IMR-90 (cell line): ENCODE data around the gene BCL6. TPM values are rescaled to one million over a fixed set of nuclear protein-coding genes. Genes with fewer than 3 reads are reported as not detected.
A peak's percentile ranks its signal among the peaks of the same experiment; 100 is the strongest.

Experiments
- MAZ ChIP-seq: IDR thresholded peaks from 2 replicates; pipeline ENCODE4 v1.6.1; 2012; ENCODE audit warnings: low read depth, mild to moderate bottlenecking, low read length, improper control_type of control experiment, moderate library complexity, borderline replicate concordance
- POLR2A ChIP-seq: IDR thresholded peaks from 2 replicates; pipeline ENCODE4 v1.6.1; 2012; ENCODE audit warnings: mild to moderate bottlenecking, low read depth, low read length
- RCOR1 ChIP-seq: IDR thresholded peaks from 2 replicates; pipeline ENCODE4 v1.6.1; 2012; ENCODE audit warnings: mild to moderate bottlenecking, low read length, improper control_type of control experiment; ENCODE audit not compliant: insufficient replicate concordance
- SMC3 ChIP-seq: fragments of 150-350 bp; IDR thresholded peaks from 2 replicates; pipeline ENCODE4 v1.6.1; 2016; ENCODE audit warnings: low read depth, mild to moderate bottlenecking, antibody characterized with exemption, low read length, moderate library complexity
- polyA plus RNA-seq, 3 experiments: library from polyadenylated mRNA; depleted of rRNA; stranded (reverse); fragments of >200 nt; gene quantifications; 2 replicates each; pipeline ENCODE4 v1.2.3, GENCODE V29; 2012; ENCODE audit warnings: low replicate concordance in 1 of 3
- total RNA-seq: library from RNA; depleted of rRNA; stranded (reverse); fragments of >200 nt; gene quantifications from 2 replicates; pipeline ENCODE4 v1.2.3, GENCODE V29; 2012
- TF ChIP-seq, protein P1 (sequence below): fragments of 150-350 bp; IDR thresholded peaks from 2 replicates; pipeline ENCODE4 v1.6.1; 2017; ENCODE audit warnings: mild to moderate bottlenecking, antibody characterized with exemption, low read length, low read depth

Gene BCL6
- total and polyA plus RNA-seq, 2 of the 4 experiments (the other 2 are of a cell fraction), result 19.7 to 22.6 TPM

DNA sequence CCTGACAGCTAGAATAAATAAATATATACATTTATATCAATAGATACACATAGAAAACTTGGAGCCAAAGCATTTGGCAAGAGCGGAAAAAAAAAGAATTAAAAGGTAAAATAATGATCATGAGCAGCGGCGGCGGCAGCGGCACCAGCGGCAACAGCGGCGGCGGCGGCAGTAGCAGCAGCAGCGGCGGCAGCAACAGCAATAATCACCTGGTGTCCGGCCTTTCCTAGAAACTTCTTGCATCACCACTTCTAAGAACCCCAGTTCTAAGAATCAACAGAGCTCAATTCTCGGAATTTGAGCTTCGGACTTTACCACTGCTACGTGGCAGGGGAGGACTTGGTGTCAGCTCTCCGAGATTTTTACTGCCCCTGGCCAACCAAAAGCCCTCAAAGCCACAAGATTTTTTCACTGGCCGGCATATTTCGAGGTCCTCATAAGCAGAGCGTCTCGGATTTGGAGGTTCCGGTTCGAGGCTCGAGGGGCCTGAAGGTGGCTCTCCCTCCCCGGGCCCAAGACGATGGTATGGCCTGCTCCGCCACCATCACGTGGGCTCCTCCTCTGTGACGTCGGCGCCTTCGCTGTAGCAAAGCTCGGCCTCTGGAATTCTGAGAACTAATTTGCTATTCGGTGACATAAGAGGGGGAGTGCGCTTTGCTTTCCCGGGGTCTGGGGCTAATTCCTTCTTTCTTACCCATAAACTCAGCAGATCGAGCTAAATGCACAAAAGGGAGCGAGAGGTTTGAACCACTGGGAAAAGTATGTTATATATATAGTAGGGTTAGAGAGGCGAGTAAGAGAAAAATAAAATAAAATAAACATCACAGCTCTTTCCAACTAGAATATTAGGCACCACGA is at the start of gene BCL6 (continued):
- TF ChIP-seq MAZ, result no peak; the same call in 1 of the 2 replicates
- peak; percentile 96 for TF ChIP-seq POLR2A
- TF ChIP-seq, protein P1, sequence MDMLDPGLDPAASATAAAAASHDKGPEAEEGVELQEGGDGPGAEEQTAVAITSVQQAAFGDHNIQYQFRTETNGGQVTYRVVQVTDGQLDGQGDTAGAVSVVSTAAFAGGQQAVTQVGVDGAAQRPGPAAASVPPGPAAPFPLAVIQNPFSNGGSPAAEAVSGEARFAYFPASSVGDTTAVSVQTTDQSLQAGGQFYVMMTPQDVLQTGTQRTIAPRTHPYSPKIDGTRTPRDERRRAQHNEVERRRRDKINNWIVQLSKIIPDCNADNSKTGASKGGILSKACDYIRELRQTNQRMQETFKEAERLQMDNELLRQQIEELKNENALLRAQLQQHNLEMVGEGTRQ, result peak; percentile 98
- TF ChIP-seq RCOR1, result no peak
- no peak; the same call in none of the 2 replicates for TF ChIP-seq SMC3
